ENCODE results near the gene DCLK2.

The DCLK2 gene

GRCh38 chr4:150050566-150050965 is 27.7 kb upstream of the DCLK2 start:
- DNase-seq (ENCODE audit: low spot score): no peak
- in situ Hi-C loops (cut with MboI; ENCODE audit: low pct_unique_long_range_greater_than_20kb, low sequenced_read_pairs, unreplicated experiment): no loop called here

GRCh38 chr4:150051111-150051510 is 27.1 kb upstream of the DCLK2 start:
- DNase-seq (ENCODE audit: low spot score): no peak
- in situ Hi-C loops (cut with MboI; ENCODE audit: low pct_unique_long_range_greater_than_20kb, low sequenced_read_pairs, unreplicated experiment): no loop called here
- TF ChIP-seq CTCF (IDR thresholded peaks at IDR 0.05; ENCODE audit: extremely low read depth, insufficient read depth, missing control alignments): no peak

More at GRCh38 chr4:150050566-150050965, 27.7 kb upstream of the DCLK2 start:
- TF ChIP-seq CTCF (IDR thresholded peaks at IDR 0.05; ENCODE audit: extremely low read depth, insufficient read depth, missing control alignments): no peak

- no peak for TF ChIP-seq CTCF (IDR thresholded peaks at IDR 0.05; ENCODE audit: extremely low read depth, insufficient read depth, missing control alignments)
- in situ Hi-C loops (cut with MboI; ENCODE audit: low pct_unique_long_range_greater_than_20kb, low sequenced_read_pairs, unreplicated experiment): no loop called here
- no peak for DNase-seq (ENCODE audit: low spot score)
Measured at GRCh38 chr4:150055467-150055866, 22.8 kb upstream of the DCLK2 start.

- no peak for TF ChIP-seq CTCF (IDR thresholded peaks at IDR 0.05; ENCODE audit: extremely low read depth, insufficient read depth, missing control alignments)
- in situ Hi-C loops (cut with MboI; ENCODE audit: low pct_unique_long_range_greater_than_20kb, low sequenced_read_pairs, unreplicated experiment): no loop called here
- no peak for DNase-seq (ENCODE audit: low spot score)
Measured at GRCh38 chr4:150056569-150056968, 21.7 kb upstream of the DCLK2 start.

- no peak for TF ChIP-seq CTCF (IDR thresholded peaks at IDR 0.05; ENCODE audit: extremely low read depth, insufficient read depth, missing control alignments)
- DNase-seq (ENCODE audit: low spot score): no peak
- in situ Hi-C loops (cut with MboI; ENCODE audit: low pct_unique_long_range_greater_than_20kb, low sequenced_read_pairs, unreplicated experiment): no loop called here
Measured at GRCh38 chr4:150061086-150061776, 17.0 kb upstream of the DCLK2 start.

- DNase-seq (ENCODE audit: low spot score): no peak
- in situ Hi-C loops (cut with MboI; ENCODE audit: low pct_unique_long_range_greater_than_20kb, low sequenced_read_pairs, unreplicated experiment): no loop called here
- no peak for TF ChIP-seq CTCF (IDR thresholded peaks at IDR 0.05; ENCODE audit: extremely low read depth, insufficient read depth, missing control alignments)
Measured at GRCh38 chr4:150063128-150063527, 15.1 kb upstream of the DCLK2 start.

Measured in GM13977 (cell line).